Chondrocyte (in vitro differentiated cells): Measurements from ENCODE around the gene OR8B4. TPM values are rescaled to one million over a fixed set of nuclear protein-coding genes. Genes with fewer than 3 reads are reported as not detected.
A peak's percentile ranks its signal among the peaks of the same experiment; 100 is the strongest.
"Not testable (repeated sequence)": the region's sequence is repeated elsewhere in the genome, so short reads cannot be mapped to it uniquely, and the experiment has no call there.

ENCODE experiments used
- DNase-seq: peaks from one replicate; pipeline ENCODE4 v3.0.0; 2021; ENCODE audit warnings: mixed read lengths, low spot score
- H3K27ac Mint-ChIP-seq: one replicate; pipeline ENCODE4 v1.8.0; 2021; ENCODE audit warnings: mild to moderate bottlenecking, moderate library complexity, mixed read lengths; ENCODE audit not compliant: unreplicated experiment
- H3K27me3 Mint-ChIP-seq: 2 replicates; pipeline ENCODE4 v1.8.0; 2021; ENCODE audit warnings: low read depth, mixed read lengths
- H3K36me3 Mint-ChIP-seq: 2 replicates; pipeline ENCODE4 v1.8.0; 2021; ENCODE audit warnings: low read depth, mixed read lengths
- H3K4me1 Mint-ChIP-seq: 2 replicates; pipeline ENCODE4 v1.8.0; 2021; ENCODE audit warnings: low read depth, mild to moderate bottlenecking, mixed read lengths
- H3K4me3 Mint-ChIP-seq: one replicate; pipeline ENCODE4 v1.8.0; 2021; ENCODE audit warnings: mild to moderate bottlenecking, moderate library complexity, mixed read lengths; ENCODE audit not compliant: unreplicated experiment
- H3K9me3 Mint-ChIP-seq: 2 replicates; pipeline ENCODE4 v1.8.0; 2021; ENCODE audit warnings: low read depth, mixed read lengths
- CTCF ChIP-seq: fragments of 200-600 bp; sonication (generic); IDR thresholded peaks from 2 replicates; pipeline ENCODE4 v1.5.0; 2021; ENCODE audit warnings: antibody characterized with exemption, mild to moderate bottlenecking, moderate library complexity
- total RNA-seq: library from RNA; stranded (reverse); gene quantifications from 3 replicates; pipeline ENCODE4 v1.2.1, GENCODE V29; 2021

The OR8B4 gene
- total RNA-seq, 1 donor from 2014 or later: not detected

- TF ChIP-seq CTCF: peak; percentile 87
- no peak for DNase-seq
- no peak overlapping the region for H3K27ac Mint-ChIP-seq
- no peak overlapping the region for H3K4me3 Mint-ChIP-seq
- H3K9me3 Mint-ChIP-seq: no peaks in the 10 kb centered on the region
- H3K27me3 Mint-ChIP-seq: peaks cover 49% of the 10 kb centered on the region
- H3K4me1 Mint-ChIP-seq: no peaks in the 10 kb centered on the region
- H3K36me3 Mint-ChIP-seq: no peaks in the 10 kb centered on the region
Observed at GRCh38 chr11:124415356-124415923, 9.2 kb downstream of the OR8B4 start.

- H3K4me1 Mint-ChIP-seq: no peaks in the 10 kb centered on the region
- peaks cover 60% of the 10 kb centered on the region for H3K27me3 Mint-ChIP-seq
- DNase-seq: no peak
Observed at GRCh38 chr11:124409906-124410305, 14.8 kb downstream of the OR8B4 start.

GRCh38 chr11:124405581-124405980 lies 19.1 kb downstream of the OR8B4 start:
- no peaks in the 10 kb centered on the region for H3K9me3 Mint-ChIP-seq
- DNase-seq: no peak
- H3K36me3 Mint-ChIP-seq: no peaks in the 10 kb centered on the region
- H3K4me3 Mint-ChIP-seq: no peak overlapping the region
- peaks cover 39% of the 10 kb centered on the region for H3K27me3 Mint-ChIP-seq
- TF ChIP-seq CTCF: no peak
- no peak overlapping the region for H3K27ac Mint-ChIP-seq
- peaks cover 3% of the 10 kb centered on the region for H3K4me1 Mint-ChIP-seq

More at GRCh38 chr11:124409906-124410305, 14.8 kb downstream of the OR8B4 start:
- Mint-ChIP-seq H3K36me3 (no peaks in the 10 kb centered on the region), H3K27ac (no peak overlapping the region), H3K9me3 (no peaks in the 10 kb centered on the region), H3K4me3 (no peak overlapping the region)
- TF ChIP-seq CTCF: no peak

GRCh38 chr11:124403186-124403585 lies 21.5 kb downstream of the OR8B4 start:
- not testable (repeated sequence) for H3K27ac Mint-ChIP-seq, H3K9me3 Mint-ChIP-seq, H3K36me3 Mint-ChIP-seq, H3K4me3 Mint-ChIP-seq, H3K4me1 Mint-ChIP-seq, DNase-seq
- peaks cover 17% of the 10 kb centered on the region for H3K27me3 Mint-ChIP-seq

GRCh38 chr11:124402326-124402922 lies 22.2 kb downstream of the OR8B4 start:
- peak; percentile 86 for TF ChIP-seq CTCF
- Mint-ChIP-seq H3K27me3 (peaks cover 13% of the 10 kb centered on the region), H3K4me1 (peaks cover 3% of the 10 kb centered on the region), H3K36me3 (no peaks in the 10 kb centered on the region), H3K27ac (no peak overlapping the region), H3K4me3 (no peak overlapping the region), H3K9me3 (no peaks in the 10 kb centered on the region)
- DNase-seq: no peak

- no peaks in the 10 kb centered on the region for H3K9me3 Mint-ChIP-seq
- TF ChIP-seq CTCF: no peak
- no peaks in the 10 kb centered on the region for H3K27me3 Mint-ChIP-seq
- H3K27ac Mint-ChIP-seq: no peak within 1 kb of the TSS
- DNase-seq: no peak
- peaks cover 3% of the 10 kb centered on the region for H3K4me1 Mint-ChIP-seq
- no peak within 1 kb of the TSS for H3K4me3 Mint-ChIP-seq
- no peaks in the 10 kb centered on the region for H3K36me3 Mint-ChIP-seq
Observed at GRCh38 chr11:124398924-124399323, 25.7 kb downstream of the OR8B4 start, which contains the start of gene OR8B3. Gene OR8B3, minus strand, starts transcription at chr11:124399024. Its CDS starts 1,673 bp downstream, at chr11:124397351.

- not testable (repeated sequence) for H3K4me3 Mint-ChIP-seq, H3K27ac Mint-ChIP-seq, H3K9me3 Mint-ChIP-seq, H3K4me1 Mint-ChIP-seq, H3K27me3 Mint-ChIP-seq, DNase-seq, H3K36me3 Mint-ChIP-seq
Observed at GRCh38 chr11:124396847-124397246, 27.8 kb downstream of the OR8B4 start.
